ENCODE measurements around the gene BBX. TPM values are rescaled to one million over a fixed set of nuclear protein-coding genes. Genes with fewer than 3 reads are reported as not detected.

Gene BBX
- total RNA-seq, 1 experiment from 2014 or later = 45.0 TPM

GRCh38 chr3:107813026-107813425, 290.3 kb downstream of the BBX start (continued):
- TF ChIP-seq, protein P1, sequence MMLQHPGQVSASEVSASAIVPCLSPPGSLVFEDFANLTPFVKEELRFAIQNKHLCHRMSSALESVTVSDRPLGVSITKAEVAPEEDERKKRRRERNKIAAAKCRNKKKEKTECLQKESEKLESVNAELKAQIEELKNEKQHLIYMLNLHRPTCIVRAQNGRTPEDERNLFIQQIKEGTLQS (CRISPR knock-in tag; conservative IDR thresholded peaks at IDR 0.05) = no peak
- TF ChIP-seq, protein P2, sequence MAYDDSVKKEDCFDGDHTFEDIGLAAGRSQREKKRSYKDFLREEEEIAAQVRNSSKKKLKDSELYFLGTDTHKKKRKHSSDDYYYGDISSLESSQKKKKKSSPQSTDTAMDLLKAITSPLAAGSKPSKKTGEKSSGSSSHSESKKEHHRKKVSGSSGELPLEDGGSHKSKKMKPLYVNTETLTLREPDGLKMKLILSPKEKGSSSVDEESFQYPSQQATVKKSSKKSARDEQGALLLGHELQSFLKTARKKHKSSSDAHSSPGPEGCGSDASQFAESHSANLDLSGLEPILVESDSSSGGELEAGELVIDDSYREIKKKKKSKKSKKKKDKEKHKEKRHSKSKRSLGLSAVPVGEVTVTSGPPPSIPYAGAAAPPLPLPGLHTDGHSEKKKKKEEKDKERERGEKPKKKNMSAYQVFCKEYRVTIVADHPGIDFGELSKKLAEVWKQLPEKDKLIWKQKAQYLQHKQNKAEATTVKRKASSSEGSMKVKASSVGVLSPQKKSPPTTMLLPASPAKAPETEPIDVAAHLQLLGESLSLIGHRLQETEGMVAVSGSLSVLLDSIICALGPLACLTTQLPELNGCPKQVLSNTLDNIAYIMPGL (CRISPR knock-in tag; IDR thresholded peaks at IDR 0.05) = no peak

GRCh38 chr3:107816107-107816506, 293.3 kb downstream of the BBX start:
- Mint-ChIP-seq H3K27me3 (ENCODE audit: low read depth) (no peaks in the 10 kb centered on the region), H3K27ac (no peak overlapping the region), H3K36me3 (no peaks in the 10 kb centered on the region), H3K4me1 (peaks cover 19% of the 10 kb centered on the region), H3K4me3 (no peak overlapping the region), H3K9me3 (no peaks in the 10 kb centered on the region)
- ATAC-seq (no peak), DNase-seq (ENCODE audit: low spot score) (no peak)
- ChIA-PET CTCF (interaction anchor here (1.1 kb wide), 1 partner anchor 156 kb away, joined by 6 read pairs; no protein-coding TSS in a partner anchor), POLR2A (interaction anchor here (0.6 kb wide), 1 partner anchor 10 kb away, joined by 3 read pairs; no protein-coding TSS in a partner anchor)
- no peak for TF ChIP-seq ZNF396 (CRISPR knock-in tag; IDR thresholded peaks at IDR 0.05; ENCODE audit: borderline replicate concordance)
- no peak for TF ChIP-seq FOXP1 (CRISPR knock-in tag; IDR thresholded peaks at IDR 0.05; ENCODE audit: borderline replicate concordance)
- TF ChIP-seq, protein P2 (CRISPR knock-in tag; IDR thresholded peaks at IDR 0.05) = no peak
- TF ChIP-seq NR2C2 (CRISPR knock-in tag; IDR thresholded peaks at IDR 0.05) = no peak
- TF ChIP-seq, protein P3, sequence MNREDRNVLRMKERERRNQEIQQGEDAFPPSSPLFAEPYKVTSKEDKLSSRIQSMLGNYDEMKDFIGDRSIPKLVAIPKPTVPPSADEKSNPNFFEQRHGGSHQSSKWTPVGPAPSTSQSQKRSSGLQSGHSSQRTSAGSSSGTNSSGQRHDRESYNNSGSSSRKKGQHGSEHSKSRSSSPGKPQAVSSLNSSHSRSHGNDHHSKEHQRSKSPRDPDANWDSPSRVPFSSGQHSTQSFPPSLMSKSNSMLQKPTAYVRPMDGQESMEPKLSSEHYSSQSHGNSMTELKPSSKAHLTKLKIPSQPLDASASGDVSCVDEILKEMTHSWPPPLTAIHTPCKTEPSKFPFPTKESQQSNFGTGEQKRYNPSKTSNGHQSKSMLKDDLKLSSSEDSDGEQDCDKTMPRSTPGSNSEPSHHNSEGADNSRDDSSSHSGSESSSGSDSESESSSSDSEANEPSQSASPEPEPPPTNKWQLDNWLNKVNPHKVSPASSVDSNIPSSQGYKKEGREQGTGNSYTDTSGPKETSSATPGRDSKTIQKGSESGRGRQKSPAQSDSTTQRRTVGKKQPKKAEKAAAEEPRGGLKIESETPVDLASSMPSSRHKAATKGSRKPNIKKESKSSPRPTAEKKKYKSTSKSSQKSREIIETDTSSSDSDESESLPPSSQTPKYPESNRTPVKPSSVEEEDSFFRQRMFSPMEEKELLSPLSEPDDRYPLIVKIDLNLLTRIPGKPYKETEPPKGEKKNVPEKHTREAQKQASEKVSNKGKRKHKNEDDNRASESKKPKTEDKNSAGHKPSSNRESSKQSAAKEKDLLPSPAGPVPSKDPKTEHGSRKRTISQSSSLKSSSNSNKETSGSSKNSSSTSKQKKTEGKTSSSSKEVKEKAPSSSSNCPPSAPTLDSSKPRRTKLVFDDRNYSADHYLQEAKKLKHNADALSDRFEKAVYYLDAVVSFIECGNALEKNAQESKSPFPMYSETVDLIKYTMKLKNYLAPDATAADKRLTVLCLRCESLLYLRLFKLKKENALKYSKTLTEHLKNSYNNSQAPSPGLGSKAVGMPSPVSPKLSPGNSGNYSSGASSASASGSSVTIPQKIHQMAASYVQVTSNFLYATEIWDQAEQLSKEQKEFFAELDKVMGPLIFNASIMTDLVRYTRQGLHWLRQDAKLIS (CRISPR knock-in tag; IDR thresholded peaks at IDR 0.05; ENCODE audit: borderline replicate concordance) = no peak
- TF ChIP-seq CREM (CRISPR knock-in tag; IDR thresholded peaks at IDR 0.05) = no peak
- no peak for TF ChIP-seq ZNF263 (CRISPR knock-in tag; IDR thresholded peaks at IDR 0.05; ENCODE audit: low read depth)
- no peak for TF ChIP-seq IRF2 (CRISPR knock-in tag; IDR thresholded peaks at IDR 0.05; ENCODE audit: borderline replicate concordance, low read depth)
- no peak for TF ChIP-seq ETV6 (CRISPR knock-in tag; IDR thresholded peaks at IDR 0.05)
- no peak for TF ChIP-seq RORB (CRISPR knock-in tag; IDR thresholded peaks at IDR 0.05)
- TF ChIP-seq ZNF138 (CRISPR knock-in tag; conservative IDR thresholded peaks at IDR 0.05) = no peak
- TF ChIP-seq TEAD1 (CRISPR knock-in tag; IDR thresholded peaks at IDR 0.05) = no peak
- TF ChIP-seq PREB (CRISPR knock-in tag; IDR thresholded peaks at IDR 0.05; ENCODE audit: borderline replicate concordance) = no peak
- no peak for TF ChIP-seq HMGA2 (CRISPR knock-in tag; IDR thresholded peaks at IDR 0.05)
- TF ChIP-seq, protein P4, sequence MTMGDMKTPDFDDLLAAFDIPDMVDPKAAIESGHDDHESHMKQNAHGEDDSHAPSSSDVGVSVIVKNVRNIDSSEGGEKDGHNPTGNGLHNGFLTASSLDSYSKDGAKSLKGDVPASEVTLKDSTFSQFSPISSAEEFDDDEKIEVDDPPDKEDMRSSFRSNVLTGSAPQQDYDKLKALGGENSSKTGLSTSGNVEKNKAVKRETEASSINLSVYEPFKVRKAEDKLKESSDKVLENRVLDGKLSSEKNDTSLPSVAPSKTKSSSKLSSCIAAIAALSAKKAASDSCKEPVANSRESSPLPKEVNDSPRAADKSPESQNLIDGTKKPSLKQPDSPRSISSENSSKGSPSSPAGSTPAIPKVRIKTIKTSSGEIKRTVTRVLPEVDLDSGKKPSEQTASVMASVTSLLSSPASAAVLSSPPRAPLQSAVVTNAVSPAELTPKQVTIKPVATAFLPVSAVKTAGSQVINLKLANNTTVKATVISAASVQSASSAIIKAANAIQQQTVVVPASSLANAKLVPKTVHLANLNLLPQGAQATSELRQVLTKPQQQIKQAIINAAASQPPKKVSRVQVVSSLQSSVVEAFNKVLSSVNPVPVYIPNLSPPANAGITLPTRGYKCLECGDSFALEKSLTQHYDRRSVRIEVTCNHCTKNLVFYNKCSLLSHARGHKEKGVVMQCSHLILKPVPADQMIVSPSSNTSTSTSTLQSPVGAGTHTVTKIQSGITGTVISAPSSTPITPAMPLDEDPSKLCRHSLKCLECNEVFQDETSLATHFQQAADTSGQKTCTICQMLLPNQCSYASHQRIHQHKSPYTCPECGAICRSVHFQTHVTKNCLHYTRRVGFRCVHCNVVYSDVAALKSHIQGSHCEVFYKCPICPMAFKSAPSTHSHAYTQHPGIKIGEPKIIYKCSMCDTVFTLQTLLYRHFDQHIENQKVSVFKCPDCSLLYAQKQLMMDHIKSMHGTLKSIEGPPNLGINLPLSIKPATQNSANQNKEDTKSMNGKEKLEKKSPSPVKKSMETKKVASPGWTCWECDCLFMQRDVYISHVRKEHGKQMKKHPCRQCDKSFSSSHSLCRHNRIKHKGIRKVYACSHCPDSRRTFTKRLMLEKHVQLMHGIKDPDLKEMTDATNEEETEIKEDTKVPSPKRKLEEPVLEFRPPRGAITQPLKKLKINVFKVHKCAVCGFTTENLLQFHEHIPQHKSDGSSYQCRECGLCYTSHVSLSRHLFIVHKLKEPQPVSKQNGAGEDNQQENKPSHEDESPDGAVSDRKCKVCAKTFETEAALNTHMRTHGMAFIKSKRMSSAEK (CRISPR knock-in tag; IDR thresholded peaks at IDR 0.05; ENCODE audit: borderline replicate concordance) = no peak
- TF ChIP-seq SMAD4 (CRISPR knock-in tag; IDR thresholded peaks at IDR 0.05) = no peak
- TF ChIP-seq, protein P5, sequence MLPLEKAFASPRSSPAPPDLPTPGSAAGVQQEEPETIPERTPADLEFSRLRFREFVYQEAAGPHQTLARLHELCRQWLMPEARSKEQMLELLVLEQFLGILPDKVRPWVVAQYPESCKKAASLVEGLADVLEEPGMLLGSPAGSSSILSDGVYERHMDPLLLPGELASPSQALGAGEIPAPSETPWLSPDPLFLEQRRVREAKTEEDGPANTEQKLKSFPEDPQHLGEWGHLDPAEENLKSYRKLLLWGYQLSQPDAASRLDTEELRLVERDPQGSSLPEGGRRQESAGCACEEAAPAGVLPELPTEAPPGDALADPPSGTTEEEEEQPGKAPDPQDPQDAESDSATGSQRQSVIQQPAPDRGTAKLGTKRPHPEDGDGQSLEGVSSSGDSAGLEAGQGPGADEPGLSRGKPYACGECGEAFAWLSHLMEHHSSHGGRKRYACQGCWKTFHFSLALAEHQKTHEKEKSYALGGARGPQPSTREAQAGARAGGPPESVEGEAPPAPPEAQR (CRISPR knock-in tag; IDR thresholded peaks at IDR 0.05) = no peak

All from WTC11 (cell line).